Mucosa of gallbladder (tissue), 1 donor: ENCODE results near the gene BTBD6. TPM values are rescaled to one million over a fixed set of nuclear protein-coding genes. Genes with fewer than 3 reads are reported as not detected.

Experiments
- DNase-seq: peaks from one replicate; pipeline ENCODE4 v3.0.0-alpha.2; 2020; ENCODE audit warnings: low spot score
- total RNA-seq: library from RNA; stranded (reverse); gene quantifications from one replicate; pipeline ENCODE4 v1.2.1, GENCODE V29; 2021
- donor health status: DM: no; HTN: no; CAD: no.

The BTBD6 gene
- total RNA-seq, 1 donor from 2014 or later, result 50.8 TPM

DNA sequence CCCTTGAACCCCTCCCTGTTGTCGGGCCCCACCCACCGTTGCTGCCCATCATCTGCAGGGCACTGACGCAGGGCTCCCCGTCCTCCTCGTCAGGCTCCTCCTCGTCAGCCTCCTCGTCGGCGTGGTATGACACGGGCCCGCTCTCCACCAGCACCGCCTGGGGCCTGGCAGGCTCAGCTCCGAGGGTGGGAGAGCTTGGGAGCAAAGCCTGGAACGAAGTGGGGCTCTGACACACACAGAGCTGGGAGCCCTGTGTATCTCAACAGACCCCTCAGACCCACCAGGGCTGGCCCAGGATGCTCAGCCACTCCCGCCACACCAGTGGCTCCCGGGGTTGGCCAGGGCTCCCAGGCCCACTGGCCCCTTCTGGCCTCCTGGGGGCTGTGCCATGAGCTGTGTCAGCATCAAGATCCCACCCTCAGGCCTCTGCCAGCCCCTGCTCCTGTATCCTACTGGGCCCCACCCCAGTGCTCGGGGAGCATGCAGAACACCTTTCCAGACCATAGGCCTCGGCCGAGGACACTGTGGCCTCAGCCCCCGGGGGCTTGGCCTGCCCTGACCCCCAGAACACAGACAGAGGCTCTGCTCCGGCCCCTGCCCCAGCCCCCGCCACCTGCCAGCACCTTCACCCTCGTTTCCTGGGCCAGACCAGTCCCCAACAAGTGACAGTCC lies 37.1 kb upstream of the BTBD6 start:
- no peak for DNase-seq

DNA sequence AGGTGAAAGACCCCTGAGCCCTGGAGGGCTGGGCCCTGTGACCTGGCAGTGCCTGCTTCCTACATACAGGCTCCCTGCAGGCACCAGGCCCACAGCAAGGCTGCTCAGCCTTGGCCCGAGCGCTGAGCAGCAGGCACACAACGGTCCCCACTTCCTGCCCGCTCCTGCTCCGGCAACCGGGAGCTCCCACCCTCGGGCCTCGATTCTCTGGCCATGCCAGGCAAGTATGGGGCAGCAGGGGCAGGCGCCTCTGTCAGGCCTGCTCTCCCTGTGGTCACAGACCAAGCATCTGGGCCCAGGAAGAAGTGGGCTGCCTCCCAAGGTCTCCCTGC lies 36.6 kb upstream of the BTBD6 start:
- DNase-seq, result no peak

DNA sequence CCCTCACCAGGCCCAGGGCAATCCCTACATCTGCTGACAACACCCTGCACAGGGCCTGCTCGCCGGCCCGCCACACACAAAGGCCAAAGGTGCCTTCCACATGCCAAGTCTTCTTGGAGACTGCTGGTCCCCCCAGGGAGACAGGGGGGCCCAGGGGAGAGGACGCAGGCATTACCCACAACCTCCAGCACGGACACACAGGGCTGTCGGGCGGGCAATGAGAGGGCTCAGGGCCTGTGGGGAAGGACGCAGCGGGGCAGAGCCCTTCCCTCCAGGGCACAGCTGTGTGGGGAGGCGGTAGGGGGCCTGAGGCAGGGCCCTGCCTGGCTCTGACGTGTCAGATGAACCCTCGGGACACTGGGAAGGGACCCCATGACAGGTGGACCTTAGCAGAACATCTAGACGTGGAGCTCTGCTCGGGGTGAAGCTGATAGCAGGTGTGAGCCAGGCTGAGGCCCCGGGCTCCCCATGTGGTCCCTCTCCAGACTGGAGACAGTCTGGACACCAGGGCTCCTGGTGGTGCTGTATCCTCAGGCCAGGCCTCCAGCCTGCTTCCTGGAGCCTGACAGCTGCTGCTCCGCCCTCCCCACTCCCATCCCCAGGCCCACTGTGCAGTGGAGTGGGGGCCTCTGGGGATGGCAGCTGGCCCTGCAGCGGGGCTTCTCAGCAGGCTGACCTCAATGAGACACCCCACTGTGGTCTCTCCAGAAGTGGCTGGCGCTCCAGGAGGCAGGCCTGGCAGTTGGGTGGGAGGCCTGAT lies 35.6 kb upstream of the BTBD6 start:
- no peak for DNase-seq

DNA sequence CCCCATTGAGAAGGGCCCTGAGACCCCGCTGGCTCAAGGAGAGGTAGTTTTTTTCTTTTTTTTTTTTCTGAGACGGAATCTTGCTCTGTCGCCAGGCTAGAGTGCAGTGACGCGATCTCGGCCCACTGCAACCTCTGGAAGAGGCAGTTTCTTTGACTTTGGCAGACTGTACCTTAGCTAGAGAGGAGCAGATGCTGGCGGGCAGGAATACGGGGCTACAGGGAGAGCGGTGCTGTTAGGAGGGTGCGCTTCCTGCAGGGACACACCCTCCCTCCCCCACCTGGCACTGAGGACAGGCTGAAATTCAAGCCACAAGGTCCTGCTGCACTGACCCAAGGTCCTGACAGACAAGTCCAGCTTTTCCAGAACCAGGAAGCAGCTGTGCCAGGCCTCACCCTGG lies 35.0 kb upstream of the BTBD6 start:
- no peak for DNase-seq

DNA sequence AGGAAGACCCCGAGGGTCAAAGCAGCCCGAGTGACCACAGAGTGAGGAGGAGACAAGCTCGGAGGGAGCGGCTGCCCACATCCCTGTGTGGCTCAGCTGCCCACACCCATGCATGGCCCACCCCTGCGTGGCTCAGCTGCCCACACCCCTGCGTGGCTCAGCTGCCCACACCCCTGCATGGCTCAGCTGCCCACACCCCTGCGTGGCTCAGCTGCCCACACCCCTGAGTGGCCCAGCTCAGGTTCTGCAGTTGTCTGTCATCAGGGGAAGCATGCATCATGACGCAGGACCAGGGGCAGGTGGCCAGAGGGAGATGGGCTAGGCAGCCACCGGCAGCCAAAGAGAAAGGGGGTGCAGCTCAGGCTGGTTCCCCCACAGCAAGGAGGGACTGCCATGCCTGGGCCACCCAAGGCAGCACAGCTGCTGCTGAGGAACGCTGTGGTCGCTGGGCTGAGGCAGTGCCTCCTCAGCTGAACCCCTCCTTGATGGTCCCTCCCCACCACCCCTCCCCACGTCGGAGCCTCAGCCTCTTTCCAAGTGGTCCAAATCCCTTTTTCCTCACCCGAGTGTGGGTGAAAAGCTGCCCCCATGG lies 33.9 kb upstream of the BTBD6 start:
- no peak for DNase-seq

DNA sequence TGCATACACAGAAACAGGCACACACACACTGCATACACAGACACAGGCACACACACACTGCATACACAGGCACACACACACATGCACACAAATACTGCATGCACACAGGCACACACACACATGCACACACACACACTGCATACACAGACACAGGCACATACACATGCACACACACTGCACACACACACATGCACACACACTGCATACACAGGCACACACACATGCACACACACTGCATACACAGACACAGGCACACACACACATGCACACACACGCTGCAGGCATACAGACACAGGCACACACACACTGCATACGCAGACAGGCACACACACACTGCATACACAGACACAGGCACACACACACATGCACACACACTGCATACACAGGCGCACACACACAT lies 32.7 kb upstream of the BTBD6 start:
- no peak for DNase-seq

DNA sequence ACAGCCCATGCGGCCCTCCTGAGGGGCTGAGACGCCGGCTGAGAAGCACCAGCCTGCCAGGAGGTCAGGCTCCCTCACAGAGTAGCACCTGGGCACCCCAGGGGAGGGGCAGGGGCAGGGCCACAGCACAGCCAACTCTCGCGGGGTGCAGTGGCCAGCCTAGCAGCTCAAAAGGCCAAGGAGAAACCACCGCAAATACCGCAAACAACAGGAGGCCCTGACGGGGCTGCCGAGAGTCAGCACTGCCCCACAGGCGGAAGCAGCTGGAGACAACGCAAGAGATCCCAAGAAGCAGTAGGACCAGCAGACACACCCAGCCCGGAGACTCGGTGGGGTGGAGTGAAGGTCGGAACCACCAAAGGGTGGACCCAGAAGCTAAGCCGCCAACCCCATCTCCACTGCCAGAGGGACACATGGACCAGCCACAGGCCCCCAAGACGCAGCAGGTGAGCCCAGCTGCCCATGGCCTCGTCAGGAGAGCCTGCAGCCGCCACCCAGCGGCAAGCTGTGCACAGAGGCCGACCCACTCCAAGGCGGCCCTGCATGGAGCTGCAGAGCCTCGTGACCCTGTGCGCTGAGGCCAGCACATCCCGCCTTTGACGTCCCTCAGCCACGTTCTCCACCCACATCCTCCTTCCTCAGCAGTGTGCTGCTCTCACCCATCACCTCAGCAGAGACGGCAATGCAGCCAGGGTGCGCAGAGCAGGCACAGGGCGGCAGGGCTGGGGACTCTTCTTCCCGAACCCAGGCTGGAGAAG lies 31.7 kb upstream of the BTBD6 start:
- no peak for DNase-seq

DNA sequence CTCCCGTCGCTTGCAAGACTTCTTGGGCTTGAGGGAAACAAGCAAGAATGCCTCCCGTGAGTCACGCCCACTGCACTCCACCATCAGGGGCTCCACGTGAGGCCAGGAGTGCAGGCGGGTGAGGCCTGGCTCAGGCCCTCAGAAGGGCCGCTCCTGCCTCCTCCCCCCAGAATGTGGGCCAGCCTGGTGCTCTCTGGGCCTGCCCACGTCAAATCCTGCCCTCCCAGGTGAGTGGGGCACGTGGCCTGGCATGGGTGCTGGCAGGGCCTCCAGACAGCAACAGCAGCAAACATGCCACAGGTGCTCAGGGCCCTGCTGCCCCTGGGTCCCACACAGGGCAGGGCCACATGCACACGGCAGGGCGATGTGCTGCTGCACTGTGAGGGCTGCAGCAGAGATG lies 30.6 kb upstream of the BTBD6 start:
- DNase-seq, result no peak

DNA sequence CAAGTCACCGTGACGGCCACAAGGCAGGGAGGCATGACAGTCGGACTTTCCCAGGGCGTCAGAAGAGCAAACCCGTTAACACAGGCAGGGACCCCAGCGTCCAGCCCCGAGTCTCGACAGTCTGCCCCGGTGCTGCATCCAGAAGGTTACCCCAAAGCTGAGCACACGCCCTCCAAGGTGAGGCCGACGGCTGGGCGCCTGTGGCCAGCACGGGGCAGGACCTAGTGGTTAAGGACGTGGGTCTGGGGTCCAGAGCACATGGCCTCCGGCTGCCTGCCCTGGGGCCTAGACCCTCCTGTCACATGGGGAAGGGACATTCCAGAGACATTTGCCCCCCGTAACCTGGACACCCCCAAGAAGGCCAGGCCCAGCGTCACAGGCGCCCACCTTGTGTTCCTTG lies 29.7 kb upstream of the BTBD6 start:
- no peak for DNase-seq

DNA sequence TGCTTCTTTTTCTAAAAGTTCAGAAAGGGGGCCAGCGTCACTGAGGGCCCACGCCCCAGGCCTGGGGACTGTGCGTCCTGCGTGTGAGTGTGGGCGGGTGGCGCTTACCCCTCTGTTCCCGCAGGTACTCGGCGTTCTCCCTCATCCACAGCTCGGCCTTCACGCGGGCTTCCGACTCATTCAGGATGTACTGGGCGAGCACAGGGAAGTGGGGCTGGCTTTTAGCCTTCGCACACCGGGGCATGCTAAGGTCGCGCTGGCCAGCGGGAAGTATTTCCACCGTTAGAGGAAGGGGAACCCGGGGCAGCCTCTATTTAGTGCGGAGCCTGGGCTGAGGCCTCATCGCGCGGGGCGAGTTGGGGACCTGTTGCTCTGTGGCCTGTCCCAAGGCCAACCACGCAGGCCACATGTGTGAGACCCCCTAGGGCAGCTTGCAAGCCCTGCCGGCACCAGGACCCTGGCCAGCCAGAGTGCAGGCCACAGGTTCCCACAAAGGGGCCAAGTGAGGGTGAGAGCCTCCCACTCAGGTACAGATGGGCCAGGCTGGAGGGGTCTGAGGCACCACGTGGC lies 29.2 kb upstream of the BTBD6 start:
- no peak for DNase-seq

DNA sequence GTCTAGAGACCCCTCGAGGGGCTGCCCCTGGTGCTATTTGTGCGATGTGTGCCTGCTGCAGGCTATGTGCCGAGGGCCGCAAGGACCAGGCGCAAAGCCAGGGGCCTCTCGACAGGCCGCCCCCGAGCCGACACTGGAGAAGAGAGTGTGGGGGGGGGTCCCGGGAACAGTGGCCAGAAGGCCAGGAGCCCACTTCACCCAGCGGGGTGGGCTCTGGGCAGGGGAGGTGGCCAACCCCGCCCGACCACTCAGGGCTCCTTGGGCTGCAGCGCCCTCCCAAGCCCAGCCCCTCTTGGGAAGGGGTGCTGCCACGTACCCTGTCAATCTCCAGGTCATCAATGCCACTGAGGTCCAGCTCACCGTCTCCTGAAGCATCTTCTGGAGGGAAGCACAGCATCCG lies 28.6 kb upstream of the BTBD6 start:
- no peak for DNase-seq

DNA sequence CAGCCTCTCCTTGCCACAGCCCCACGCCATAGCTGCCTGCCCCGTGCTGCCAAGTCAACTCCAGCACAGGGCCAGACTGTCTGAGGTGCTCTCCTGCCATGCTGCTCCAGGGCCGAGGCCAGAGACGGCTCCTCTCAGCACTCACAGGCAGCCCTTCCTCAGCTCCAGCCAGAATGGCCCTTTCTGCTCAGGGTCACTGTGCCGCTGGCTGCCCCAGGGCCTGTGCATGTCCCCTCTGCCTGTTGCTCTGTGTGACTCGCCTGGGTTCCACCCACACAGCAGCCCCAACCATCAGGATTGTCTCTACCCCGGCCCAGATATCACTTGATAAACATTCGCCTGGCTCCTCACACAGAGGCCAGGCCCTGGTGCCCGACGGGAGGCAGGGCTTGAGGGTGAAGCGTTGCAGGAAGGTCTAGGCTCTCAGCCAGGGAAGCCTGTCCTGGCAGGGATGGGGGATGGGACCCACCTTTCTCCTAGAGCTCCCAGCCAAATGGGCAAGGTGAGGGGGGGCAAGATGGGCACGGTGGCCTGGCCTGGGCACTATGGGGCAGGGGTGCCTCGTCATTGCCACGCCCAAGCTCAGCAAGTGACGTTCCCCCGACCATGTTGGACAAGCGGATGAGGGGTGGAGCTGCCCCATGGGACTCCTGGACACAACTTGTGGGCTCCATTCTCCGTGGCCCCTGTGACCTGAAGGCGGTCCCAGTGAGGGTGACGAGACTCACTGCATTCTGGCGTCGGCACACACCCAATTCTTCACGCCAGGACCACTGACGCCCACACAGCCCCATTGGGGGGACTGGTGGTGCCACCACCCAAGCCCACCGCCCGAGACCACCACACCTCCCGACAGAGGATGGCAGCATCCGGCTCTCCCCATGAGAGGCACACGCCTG lies 27.4 kb upstream of the BTBD6 start:
- no peak for DNase-seq

DNA sequence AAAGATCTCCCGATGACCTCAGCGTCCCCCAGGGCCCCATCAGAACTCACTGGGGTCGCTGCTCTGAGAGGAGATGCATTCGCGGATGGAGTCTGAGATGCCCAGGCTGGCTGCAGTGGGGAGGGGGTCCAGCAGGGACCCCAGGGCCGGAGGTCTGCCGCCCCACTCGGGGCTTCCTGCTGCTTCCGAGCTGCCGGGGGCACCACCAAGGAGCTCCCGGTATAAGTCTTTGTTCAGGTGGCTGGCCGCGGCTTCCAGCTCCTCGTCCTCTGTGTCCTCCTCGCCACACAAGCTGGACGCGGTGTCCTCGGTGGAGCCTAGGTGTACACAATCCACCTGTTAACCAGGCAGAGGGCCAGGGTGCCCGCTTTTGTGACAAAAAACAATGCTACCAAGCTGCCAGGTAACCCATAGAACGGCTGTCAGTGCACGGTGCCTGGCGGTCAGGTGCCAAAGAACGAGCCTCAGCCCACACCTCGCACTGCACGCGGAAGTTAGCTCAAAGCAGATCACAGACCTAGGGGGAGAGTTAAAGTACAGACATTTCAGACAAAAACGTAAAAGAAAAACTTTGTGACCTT lies 26.6 kb upstream of the BTBD6 start:
- no peak for DNase-seq

DNA sequence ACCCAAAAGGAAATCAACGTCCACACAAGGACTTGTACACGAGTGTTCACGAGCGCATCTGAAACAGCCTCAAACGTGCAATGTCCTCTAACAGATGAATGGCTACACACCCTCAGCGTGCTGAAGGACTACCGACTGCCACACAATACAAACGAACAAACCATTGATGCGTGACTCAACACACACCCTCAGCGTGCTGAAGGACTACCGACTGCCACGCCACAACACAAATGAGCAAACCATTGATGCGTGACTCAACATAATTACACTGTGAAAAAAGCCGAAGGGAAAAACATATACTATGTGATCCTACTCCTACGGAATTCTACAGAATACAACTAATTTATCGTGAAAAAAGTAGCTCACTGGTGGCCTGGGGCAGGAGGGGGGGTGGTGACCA lies 25.1 kb upstream of the BTBD6 start:
- no peak for DNase-seq

DNA sequence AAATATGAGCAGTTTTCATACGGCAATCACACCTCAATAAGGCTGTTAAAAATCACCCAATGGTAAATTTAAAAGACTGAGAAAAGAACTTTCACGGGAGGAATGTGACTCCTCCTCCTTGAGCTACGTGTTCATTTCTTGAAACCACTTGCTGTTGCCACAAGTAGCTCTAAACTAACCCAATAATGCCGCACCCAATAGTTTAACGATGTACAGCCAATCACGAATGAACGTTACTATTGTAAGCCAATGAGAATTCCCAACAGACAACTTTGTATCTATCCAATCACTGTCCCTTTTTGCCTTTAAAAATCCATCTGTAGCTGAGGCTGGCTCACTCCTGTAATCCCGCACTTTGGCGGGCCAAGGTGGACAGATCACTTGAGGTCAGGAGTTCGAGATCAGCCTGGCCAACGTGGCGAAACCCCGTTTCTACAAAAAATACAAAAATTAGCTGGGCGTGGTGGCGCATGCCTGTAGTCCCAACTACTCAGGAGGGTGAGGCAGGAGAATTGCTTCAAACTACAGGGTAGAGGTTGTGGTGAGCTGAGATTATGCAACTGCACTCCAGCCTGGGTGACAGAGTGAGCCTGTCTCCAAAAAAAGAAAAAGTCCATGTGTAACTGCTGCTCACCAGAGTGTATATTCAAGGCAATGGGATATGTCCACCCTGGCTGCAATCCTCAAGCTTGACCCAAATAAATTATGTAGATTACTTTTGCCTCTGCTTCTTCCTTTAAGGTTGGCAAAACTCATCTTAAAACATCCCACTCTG lies 24.4 kb upstream of the BTBD6 start:
- no peak for DNase-seq

DNA sequence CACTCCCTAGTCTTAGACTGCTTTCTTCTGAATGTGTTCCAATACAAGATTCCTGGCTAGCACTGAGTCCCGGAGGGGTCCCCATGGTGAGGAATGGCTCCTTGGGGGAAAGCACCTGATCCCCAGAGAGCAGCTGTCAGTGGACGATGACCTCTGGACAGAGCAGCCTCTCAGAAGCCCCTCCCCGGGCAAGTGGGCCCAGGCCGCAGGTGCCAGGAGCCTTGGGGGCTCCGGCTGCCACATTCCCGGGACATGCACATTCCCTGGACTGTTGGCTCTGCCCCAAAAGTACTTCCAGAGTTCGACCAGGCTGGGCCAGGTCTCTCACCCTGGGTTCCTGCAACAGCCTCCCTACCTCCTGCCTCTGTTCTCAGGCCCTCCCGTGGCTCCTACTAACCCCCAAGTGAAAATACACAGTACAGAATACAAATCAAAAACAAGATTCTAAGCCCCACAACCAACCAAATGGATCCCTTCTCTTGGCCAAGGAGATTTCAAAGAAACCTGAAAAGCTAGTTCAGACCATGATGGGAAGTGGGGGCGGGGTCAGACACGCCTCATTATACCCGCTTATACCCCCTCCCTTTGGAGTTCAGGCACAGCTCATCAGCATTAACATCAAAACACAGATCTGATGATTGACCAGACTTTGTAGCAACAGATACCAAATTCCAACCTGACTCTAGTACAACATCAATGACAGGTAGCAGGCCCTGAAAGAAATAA lies 23.3 kb upstream of the BTBD6 start:
- no peak for DNase-seq

DNA sequence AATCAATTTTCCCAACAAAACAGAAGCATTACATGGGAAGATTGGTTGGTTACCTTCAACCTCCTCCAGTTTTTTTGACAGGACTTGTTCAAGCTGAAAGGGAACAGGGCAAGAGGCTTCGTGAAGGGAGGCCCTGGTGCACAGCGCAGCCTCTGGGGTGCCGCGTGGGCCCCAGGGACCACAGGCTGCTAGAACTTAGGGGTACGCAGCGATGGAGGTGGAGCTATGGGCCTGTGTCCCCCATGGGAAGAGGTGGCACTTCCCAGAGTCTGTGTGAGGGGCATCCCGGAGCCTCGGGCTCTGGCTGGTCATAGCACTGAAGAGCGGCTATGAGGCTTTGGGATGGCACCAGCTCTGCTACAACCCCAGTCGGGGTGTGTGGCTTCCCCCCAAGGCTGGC lies 22.1 kb upstream of the BTBD6 start:
- DNase-seq, result no peak

DNA sequence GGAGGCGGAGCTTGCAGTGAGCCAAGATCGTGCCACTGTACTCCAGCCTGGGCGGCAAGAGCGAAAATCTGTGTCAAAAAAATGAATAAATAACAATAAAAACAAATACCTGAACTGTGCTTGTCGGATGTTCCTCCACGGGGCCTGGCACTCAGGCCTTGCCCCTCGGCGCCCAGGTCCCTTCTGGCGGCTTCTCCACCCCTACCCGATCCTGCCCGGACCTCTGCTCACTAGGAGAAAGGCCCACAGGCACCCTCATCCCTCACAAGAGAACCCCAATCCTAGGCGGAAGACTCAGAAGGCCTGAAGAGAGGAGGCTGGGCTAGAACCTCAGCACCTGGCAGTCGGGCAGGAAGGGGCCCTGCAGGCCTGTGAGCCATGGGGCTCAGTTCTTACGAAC lies 21.0 kb upstream of the BTBD6 start:
- no peak for DNase-seq

DNA sequence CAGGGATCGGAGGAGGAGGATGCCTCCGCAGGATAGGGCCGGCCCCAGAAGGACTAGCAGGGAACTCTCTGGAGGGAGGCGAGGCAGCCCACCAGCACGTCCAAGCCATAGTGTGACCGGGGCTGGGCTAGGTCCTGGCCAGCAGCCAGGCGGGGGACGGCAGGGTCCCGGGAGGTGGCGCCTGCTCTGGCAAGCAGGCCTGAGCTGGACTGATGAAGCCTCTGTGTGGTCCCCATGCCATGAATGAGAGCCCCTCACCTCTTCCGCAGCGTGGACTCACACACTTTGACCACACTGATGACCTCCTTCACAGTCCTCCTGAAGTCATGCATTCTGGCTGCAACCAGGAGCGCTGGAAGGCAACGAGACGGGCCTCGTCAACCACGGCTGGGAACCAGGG lies 19.8 kb upstream of the BTBD6 start:
- DNase-seq, result no peak
